HG03066 (cell line): Measurements from ENCODE around the gene ELANE.
"Not testable (repeated sequence)": the region's sequence is repeated elsewhere in the genome, so short reads cannot be mapped to it uniquely, and the experiment has no call there.

ENCODE experiments used
- ATAC-seq: cut with Tn5 transposase; IDR thresholded peaks from one replicate; pipeline ENCODE4 v1.9.1; 2021; ENCODE audit warnings: low read depth; ENCODE audit not compliant: unreplicated experiment

The ELANE gene

GRCh38 chr19:835210-835810, 16.8 kb upstream of the ELANE start:
- no peak for ATAC-seq

DNA sequence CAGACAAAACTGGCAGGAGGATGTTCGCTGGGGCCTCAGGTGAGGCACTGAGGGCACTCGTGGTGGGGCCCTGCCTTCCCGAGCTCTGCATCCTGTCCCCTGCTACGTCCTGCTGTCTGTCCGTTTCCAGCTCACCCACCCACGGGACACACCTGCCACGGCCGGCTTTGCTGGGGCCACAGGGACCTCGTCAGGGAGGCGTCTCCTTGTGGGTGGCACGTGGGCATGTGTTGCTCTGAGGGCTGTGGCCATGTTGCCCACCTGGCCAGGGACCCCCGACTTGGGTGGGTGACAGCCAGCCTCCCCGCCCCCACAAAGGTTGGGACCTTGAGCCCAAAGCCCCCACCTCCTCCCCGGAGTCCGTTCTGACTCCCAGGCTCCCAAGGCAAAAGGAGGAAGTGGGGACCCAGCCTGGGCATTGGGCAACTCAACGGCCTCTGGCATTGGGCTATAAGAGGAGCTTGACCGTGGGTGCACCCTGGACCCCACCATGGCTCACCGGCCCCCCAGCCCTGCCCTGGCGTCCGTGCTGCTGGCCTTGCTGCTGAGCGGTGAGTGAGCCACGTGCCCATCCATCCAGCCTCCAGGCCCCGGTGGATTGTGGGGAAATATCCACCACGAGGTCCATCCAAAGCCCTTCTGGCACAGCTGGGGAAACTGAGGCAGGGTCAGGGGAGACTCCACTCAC, 11.4 kb upstream of the ELANE start, which contains the start of gene PRTN3:
TSS of gene PRTN3 (plus strand) at position 481 of the 688 bp plus-strand sequence. CDS start at position 491, 10 bp downstream.
- ATAC-seq = no peak

GRCh38 chr19:842802-843179, 9.3 kb upstream of the ELANE start:
- not testable (repeated sequence) for ATAC-seq

DNA sequence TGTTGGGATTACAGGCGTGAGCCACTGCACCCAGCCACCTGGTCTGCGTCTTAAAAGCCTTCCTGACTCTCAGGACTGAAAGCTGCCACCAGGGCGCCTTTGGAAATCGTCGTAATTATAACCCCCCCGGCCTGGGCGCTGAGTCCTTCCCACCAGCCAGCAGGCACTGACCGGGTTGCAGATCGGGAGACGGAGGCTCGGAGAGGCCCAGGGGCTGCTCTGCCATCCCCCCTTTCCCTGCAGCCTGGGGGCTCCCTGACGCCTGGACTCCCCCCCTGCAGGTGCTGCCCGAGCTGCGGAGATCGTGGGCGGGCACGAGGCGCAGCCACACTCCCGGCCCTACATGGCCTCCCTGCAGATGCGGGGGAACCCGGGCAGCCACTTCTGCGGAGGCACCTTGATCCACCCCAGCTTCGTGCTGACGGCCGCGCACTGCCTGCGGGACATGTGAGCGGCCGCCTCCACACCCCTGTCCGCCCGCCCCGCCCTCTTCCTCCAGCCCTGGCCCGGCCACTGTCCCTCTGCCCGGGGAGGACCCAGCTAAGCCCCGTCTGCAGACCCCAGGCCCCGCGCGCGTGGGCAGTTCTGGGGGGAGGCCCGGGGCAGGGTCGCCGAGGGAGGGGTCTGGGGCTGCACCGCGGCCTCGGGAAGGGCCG, 8.8 kb upstream of the ELANE start:
- ATAC-seq = no peak

DNA sequence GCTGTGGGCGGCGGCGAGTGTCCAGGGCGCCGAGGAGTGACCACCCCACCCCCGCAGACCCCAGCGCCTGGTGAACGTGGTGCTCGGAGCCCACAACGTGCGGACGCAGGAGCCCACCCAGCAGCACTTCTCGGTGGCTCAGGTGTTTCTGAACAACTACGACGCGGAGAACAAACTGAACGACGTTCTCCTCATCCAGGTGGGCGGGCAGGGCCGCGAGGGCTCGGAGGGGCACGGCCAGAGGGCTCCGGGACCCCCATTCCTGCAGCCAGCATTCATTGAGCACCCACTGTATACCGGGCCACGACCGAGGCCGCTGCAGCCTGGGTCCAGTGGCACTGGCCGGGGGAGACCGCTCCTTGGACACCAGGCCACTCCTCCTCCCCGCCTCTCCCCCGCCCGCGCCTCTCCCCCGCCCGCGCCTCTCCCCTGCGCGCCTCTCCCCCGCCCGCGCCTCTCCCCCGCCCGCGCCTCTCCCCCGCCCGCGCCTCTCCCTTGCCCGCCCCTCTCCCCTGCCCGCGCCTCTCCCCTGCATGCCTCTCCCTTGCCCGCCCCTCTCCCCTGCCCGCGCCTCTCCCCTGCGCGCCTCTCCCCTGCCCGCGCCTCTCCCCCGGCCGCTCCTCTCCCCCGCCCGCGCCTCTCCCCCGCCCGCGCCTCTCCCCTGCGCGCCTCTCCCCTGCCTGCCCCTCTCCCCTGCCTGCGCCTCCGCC, 8.1 kb upstream of the ELANE start:
- ATAC-seq = no peak

- no peak for ATAC-seq
Observed at GRCh38 chr19:844546-844971, 7.5 kb upstream of the ELANE start.

DNA sequence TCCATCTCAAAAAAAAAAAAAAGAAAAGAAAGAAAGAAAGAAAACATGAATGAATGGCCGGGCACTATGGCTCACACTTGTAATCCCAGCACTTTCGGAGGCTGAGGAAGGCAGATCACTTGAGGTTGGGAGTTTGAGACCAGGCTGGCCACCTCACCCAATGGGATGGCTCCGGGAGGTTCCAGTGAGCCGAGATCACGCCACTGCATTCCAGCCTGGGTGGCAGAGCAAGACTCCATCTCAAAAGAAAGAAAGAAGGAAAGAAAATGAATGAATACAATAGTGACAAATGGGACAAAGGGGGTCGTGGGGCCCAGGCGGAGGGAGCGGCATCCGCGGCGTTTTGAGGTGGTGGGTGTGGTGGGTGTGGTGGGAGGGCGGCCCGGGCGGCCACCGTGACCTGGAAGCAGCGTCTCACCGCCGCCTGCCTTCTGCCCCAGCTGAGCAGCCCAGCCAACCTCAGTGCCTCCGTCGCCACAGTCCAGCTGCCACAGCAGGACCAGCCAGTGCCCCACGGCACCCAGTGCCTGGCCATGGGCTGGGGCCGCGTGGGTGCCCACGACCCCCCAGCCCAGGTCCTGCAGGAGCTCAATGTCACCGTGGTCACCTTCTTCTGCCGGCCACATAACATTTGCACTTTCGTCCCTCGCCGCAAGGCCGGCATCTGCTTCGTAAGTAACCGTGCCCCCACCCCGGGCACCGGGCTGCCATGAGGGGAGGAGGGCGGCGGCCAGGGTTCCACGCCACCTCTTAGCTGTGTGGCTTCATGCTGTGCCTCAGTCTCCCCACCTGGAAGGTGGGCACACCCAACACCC, 6.2 kb upstream of the ELANE start:
- ATAC-seq = no peak

DNA sequence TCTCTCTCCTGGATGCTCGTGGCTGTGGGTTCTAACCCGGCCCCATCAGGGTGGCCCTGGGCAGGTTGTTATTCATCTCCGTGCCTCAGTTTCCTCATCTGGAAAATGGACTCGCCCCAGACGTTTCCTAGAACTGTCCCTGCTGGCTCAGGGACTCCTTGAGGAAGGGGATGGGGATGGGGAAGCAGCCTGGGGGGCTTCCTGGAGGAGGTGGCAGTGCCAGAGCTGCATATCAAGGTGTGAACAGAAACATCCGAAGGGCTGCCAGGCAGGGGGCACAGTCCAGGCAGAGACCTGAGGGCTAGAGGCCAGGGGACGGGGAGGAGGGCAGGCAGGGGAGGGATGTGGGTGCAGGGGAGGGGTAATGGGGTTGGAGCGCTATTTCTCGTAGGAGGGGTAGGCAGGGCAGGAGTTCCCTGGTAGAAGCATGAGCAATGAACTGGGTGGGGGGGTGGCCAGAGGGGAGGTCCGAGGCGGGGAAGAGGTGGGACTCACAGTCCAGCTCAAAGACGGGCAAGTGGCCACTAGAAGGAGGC, 3.6 kb upstream of the ELANE start:
- ATAC-seq = no peak

- ATAC-seq = not testable (repeated sequence)
Observed at GRCh38 chr19:849195-849594, 2.9 kb upstream of the ELANE start.

DNA sequence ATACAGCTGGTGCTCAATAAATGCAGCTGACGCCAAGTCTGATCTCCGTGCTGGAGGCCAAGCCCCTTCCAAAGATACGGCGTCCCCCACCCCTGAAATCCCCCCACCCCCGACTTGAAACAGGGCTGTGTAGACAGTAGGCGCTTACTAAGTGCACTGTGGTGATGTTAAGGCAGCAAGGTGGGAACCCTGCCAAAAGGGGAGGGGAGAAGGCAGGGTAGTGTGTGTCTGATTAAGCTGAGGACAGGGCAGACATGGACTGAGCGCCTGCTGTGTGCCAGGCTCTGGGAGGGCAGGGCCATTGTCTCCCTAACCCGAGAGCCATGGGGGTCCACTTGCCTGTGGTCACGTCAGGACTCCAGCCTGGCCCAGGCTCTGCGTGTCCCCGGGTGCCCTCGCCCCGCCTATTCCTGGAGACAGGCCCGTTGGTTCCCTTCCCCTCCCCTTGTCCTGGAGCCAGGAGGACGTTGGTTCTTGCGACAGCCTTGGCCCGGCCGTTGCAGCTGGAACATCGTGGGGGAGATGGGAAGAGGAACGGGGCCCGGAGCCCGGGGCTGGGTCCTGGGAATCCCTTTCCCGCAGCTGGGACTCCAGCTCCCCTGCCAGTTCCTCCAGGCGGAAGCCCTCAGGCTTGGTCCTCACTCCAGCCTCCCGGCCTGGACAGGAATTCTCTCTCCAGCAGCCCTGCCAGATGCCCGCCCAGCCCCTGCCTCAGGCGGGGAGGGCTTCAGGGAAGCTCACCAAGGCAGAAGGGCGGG, 1.7 kb upstream of the ELANE start:
- no peak for ATAC-seq

GRCh38 chr19:850979-851335, 1.1 kb upstream of the ELANE start:
- no peak for ATAC-seq

DNA sequence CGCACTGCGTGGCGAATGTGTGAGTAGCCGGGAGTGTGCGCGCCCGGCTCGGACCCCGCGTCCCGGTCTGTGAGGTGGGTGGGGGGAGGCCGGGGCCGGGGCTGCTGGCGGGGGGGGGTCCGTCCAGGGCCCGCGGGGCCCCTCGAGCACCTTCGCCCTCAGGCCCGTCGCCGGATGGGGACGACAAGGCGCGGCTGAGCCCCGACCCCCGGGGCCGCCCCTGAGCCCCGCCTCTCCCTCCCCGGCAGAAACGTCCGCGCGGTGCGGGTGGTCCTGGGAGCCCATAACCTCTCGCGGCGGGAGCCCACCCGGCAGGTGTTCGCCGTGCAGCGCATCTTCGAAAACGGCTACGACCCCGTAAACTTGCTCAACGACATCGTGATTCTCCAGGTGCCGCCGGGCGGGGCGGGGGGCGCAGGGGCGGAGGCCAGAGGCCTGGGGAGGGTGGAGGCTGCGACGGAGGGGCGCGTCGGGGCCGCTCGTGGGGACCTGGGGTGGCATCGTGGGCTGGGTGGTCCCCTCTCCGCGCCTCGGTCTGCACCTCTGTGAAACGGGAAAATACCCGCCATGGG, 997 bp downstream of the ELANE start:
- no peak for ATAC-seq

- ATAC-seq = not testable (repeated sequence)
Observed at GRCh38 chr19:853614-854220, 1.6 kb downstream of the ELANE start.

DNA sequence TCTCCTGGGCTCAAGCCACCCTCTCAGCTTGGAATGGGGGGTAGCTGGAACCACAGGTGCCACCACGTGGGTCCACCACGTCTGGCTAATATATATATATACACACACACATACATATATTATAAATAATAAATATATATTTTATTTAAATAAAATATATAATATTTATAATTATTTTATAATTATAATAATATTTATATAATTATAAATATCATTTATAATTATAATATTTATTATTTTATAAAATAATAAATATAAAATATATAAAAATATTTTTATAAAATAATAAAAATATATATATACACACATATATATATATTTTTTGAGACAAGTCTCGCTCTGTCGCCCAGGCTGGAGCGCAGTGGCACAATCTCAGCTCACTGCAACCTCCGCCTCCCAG, 2.4 kb downstream of the ELANE start:
- ATAC-seq = no peak

- ATAC-seq = no peak
Observed at GRCh38 chr19:855142-855541, 3.0 kb downstream of the ELANE start.

DNA sequence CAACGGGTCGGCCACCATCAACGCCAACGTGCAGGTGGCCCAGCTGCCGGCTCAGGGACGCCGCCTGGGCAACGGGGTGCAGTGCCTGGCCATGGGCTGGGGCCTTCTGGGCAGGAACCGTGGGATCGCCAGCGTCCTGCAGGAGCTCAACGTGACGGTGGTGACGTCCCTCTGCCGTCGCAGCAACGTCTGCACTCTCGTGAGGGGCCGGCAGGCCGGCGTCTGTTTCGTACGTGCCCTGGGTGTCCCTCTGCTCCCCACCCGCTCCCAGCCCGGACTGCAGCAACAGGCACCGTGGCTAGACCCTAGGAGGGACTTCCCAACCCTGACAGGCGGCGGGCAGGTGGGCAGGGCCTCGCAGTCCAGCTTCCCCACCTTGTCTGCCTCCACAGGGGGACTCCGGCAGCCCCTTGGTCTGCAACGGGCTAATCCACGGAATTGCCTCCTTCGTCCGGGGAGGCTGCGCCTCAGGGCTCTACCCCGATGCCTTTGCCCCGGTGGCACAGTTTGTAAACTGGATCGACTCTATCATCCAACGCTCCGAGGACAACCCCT, 3.5 kb downstream of the ELANE start:
- no peak for ATAC-seq

DNA sequence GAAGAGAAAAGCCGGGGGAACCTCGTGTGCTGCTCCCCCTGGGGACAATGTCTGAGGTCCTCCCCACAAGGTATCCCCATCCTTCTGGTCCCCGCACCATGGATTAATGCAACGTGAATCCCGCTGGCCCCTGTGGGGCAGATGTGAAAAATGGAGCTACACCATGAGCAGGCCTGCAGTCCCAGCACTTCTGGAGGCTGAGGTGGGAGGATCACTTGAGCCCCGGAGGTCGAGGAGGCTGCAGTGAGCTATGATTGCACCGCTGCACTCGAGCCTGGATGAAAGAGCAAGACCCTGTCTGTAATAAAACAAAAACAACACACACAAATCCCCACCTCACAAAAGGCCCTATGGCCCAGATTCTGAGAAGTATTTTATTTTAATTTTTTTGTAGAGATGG, 6.2 kb downstream of the ELANE start:
- ATAC-seq = no peak
